HFFc6 (cell line): ENCODE measurements around the gene ZNF235. TPM values are rescaled to one million over a fixed set of nuclear protein-coding genes. Genes with fewer than 3 reads are reported as not detected.

Experiments
- DNase-seq: peaks from one replicate; pipeline ENCODE4 v3.0.0-alpha.2; 2018
- H3K27ac Mint-ChIP-seq: 2 replicates; pipeline ENCODE4 v1.8.0; 2020; ENCODE audit warnings: mild to moderate bottlenecking, mixed read lengths
- H3K27me3 Mint-ChIP-seq: 2 replicates; pipeline ENCODE4 v1.8.0; 2021; ENCODE audit warnings: mild to moderate bottlenecking, moderate library complexity, mixed read lengths; ENCODE audit not compliant: insufficient read depth
- H3K36me3 Mint-ChIP-seq: 2 replicates; pipeline ENCODE4 v1.8.0; 2021; ENCODE audit warnings: low read depth, mixed read lengths
- H3K4me1 Mint-ChIP-seq: 2 replicates; pipeline ENCODE4 v1.8.0; 2020; ENCODE audit warnings: low read depth, mixed read lengths
- H3K4me3 Mint-ChIP-seq: 2 replicates; pipeline ENCODE4 v1.8.0; 2020; ENCODE audit warnings: mild to moderate bottlenecking, moderate library complexity, mixed read lengths
- H3K9me3 Mint-ChIP-seq: 2 replicates; pipeline ENCODE4 v1.8.0; 2020; ENCODE audit warnings: mild to moderate bottlenecking, mixed read lengths
- total RNA-seq, 6 experiments: library from RNA; stranded (reverse); fragmentation: NEBNext Ultra II Directional; extraction: Animal tissue kit (Norgen Biotek cat#: 25700); gene quantifications; 2 replicates in 1 of 6; 3 replicates in 5 of 6; pipeline ENCODE4 v1.2.3, GENCODE V29; 2021
- TF ChIP-seq, protein P1 (sequence below): fragments of 200-600 bp; sonication (generic); IDR thresholded peaks from 2 replicates; pipeline ENCODE4 v1.5.0; 2021; ENCODE audit warnings: antibody characterized with exemption, mild to moderate bottlenecking

Gene ZNF235
- total RNA-seq, 6 experiments from 2014 or later: 1.6 to 2.1 (median 1.9) TPM

DNA sequence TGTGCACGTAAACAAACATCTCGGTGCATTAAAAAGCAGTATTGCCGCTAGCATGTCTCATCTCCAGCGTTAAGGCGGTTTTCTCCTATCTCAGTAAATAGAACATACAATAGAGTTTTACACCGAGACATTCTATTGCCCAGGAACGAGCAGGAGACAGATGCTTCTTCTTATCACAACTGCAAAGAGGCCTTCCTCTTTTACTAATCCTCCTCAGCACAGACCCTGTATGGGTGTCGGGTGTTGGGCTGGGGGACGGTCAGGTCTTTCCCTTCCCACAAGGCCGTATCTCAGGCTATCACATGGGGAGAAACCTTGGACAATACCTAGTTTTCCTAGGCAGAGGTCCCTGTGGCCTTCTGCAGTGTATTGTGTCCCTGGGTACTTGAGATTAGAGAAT lies 23.9 kb downstream of the ZNF235 start:
- Mint-ChIP-seq H3K27me3 (peaks cover 2% of the 10 kb centered on the region; the same call in 1 of the 2 replicates), H3K4me1 (peaks cover 31% of the 10 kb centered on the region), H3K36me3 (peaks cover 17% of the 10 kb centered on the region), H3K9me3 (peaks cover 28% of the 10 kb centered on the region), H3K4me3 (no peak overlapping the region), H3K27ac (no peak overlapping the region)
- TF ChIP-seq, protein P1, sequence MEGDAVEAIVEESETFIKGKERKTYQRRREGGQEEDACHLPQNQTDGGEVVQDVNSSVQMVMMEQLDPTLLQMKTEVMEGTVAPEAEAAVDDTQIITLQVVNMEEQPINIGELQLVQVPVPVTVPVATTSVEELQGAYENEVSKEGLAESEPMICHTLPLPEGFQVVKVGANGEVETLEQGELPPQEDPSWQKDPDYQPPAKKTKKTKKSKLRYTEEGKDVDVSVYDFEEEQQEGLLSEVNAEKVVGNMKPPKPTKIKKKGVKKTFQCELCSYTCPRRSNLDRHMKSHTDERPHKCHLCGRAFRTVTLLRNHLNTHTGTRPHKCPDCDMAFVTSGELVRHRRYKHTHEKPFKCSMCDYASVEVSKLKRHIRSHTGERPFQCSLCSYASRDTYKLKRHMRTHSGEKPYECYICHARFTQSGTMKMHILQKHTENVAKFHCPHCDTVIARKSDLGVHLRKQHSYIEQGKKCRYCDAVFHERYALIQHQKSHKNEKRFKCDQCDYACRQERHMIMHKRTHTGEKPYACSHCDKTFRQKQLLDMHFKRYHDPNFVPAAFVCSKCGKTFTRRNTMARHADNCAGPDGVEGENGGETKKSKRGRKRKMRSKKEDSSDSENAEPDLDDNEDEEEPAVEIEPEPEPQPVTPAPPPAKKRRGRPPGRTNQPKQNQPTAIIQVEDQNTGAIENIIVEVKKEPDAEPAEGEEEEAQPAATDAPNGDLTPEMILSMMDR: no peak
- no peak for DNase-seq

DNA sequence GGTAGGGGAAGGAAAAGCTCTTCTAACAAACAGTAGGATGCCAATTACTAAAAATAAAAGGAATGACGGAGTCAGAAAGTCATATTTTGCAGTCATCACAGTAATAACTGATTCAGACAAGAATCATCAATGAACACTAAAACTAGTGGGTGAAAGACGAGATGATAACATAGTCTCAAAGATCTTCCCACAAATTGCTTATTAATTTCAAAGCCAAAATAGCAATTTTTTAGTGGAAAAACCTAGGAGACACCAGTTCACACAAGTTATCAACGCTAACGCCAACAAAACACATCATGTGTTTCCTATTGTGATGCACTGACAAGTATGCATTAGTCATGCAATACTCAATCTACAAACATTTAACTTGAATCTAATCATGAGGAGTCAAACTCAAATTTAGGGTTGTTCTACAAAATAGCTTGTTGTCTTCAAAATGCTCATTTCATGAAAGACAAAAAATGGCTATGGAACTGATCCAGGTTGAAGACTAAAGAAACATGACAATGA lies 26.6 kb downstream of the ZNF235 start:
- Mint-ChIP-seq H3K9me3 (peaks cover 40% of the 10 kb centered on the region), H3K36me3 (peaks cover 33% of the 10 kb centered on the region), H3K4me1 (peaks cover 29% of the 10 kb centered on the region), H3K27me3 (peaks cover 2% of the 10 kb centered on the region; the same call in 1 of the 2 replicates), H3K4me3 (peak overlapping the region; percentile 38), H3K27ac (peak overlapping the region; percentile 76)
- TF ChIP-seq, protein P1: no peak
- DNase-seq: peak; percentile 38

DNA sequence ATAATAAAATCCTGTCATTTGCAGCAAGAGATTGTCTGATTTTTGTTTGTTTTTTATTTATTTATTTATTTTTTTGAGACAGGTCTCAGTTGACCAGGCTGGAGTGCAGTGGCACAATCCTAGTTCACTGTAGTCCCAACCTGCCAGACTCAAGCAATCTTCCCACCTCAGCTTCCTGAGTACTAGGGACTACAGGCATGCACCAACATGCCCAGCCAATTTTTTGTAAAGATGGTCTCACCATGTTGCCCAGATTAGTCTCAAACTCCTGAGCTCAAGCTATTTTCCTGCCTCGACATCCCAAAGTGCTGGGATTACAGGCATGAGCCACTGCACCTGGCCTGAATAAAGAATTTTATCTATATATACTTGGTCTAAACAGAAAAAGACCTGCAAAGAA lies 27.5 kb downstream of the ZNF235 start:
- no peak for DNase-seq
- TF ChIP-seq, protein P1: no peak
- Mint-ChIP-seq H3K27me3 (peaks cover 2% of the 10 kb centered on the region; the same call in 1 of the 2 replicates), H3K9me3 (peaks cover 44% of the 10 kb centered on the region), H3K36me3 (peaks cover 39% of the 10 kb centered on the region), H3K27ac (no peak overlapping the region), H3K4me1 (peaks cover 23% of the 10 kb centered on the region), H3K4me3 (no peak overlapping the region)

DNA sequence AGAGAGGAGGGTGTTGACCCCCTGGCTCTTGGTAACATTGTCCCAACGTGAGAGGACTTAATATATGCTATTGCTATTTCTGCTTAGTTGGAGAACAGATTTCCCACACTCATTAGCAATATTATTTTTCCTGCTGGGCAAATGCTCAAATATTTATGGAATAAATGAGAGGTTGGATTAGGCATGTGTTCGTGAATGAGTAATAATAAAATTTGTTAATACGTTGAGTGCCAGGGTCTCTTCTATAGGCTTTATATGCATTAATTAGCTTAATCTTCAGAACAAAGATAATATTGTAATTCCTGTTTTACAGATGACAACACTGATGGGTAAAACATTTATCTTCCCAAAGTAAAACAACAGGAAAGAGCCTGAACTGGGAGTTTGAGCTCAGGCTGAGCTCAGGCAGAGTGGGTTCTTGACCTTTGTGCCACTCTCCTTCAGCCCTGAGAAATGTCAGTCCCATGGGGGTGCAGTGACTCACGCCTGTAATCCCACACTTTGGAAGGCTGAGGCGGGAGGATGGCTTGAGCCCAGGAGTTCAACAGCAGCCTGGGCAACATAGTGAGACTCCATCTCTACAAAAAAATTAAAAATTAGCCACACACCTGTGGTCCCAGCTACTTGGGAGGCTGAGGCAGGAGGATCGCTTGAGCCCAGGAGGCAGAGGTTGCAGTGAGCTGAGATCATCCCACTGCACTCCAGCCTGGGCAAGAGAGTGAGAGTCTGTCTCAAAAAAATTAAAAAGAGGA lies 44.0 kb downstream of the ZNF235 start:
- peaks cover 2% of the 10 kb centered on the region; the same call in 1 of the 2 replicates for H3K36me3 Mint-ChIP-seq
- no peaks in the 10 kb centered on the region for H3K27me3 Mint-ChIP-seq
- peak overlapping the region; percentile 84 for H3K4me3 Mint-ChIP-seq
- TF ChIP-seq, protein P1: no peak
- peaks cover 11% of the 10 kb centered on the region for H3K4me1 Mint-ChIP-seq
- peaks cover 22% of the 10 kb centered on the region for H3K9me3 Mint-ChIP-seq
- DNase-seq: no peak
- no peak overlapping the region for H3K27ac Mint-ChIP-seq

DNA sequence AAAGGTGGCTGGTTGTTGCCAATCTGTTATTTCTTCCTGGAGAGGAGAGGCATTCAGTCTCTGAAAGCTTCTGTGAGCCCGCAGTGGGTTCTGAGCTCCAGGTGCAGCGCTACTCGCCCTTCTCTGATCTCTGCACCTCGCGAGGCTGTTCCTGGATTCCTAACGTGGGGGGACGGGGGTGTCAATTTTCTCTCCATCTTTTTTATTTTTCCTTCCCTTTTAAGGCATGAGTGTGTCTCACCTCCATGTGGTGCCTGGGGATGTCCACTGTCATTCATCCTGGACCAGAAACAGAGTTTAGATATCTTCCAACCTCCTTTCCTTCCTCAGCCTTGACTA lies 44.5 kb downstream of the ZNF235 start:
- no peak for DNase-seq
- TF ChIP-seq, protein P1: no peak
- no peaks in the 10 kb centered on the region for H3K27me3 Mint-ChIP-seq
- H3K4me3 Mint-ChIP-seq: peak overlapping the region; percentile 84
- H3K9me3 Mint-ChIP-seq: peaks cover 28% of the 10 kb centered on the region
- peaks cover 11% of the 10 kb centered on the region for H3K4me1 Mint-ChIP-seq
- peaks cover 7% of the 10 kb centered on the region; the same call in 1 of the 2 replicates for H3K36me3 Mint-ChIP-seq
- H3K27ac Mint-ChIP-seq: no peak overlapping the region
